IMR-90 (cell line): ENCODE results near the gene INPP5E. TPM values are rescaled to one million over a fixed set of nuclear protein-coding genes. Genes with fewer than 3 reads are reported as not detected.

Experiments used
- ATAC-seq: fragments of 200-7000 bp; cut with Tn5 transposase; 2 replicates; pipeline ENCODE4 v1.9.1; 2020; ENCODE audit warnings: low read depth, mild to moderate bottlenecking, moderate library complexity
- BruUV-seq: library from RNA; stranded (reverse); fragments of 400-500 nt; replicated peaks from 2 replicates; lab custom pipeline; 2021; lab: Mats Ljungman, UMichigan
- CTCF ChIA-PET: fragments of 300-600 bp; formaldehyde crosslinking; extraction: SDS; loops from one replicate; lab custom pipeline; 2021; ENCODE audit warnings: antibody characterized with exemption; lab: Yijun Ruan, JAX
- POLR2A ChIA-PET: fragments of 300-600 bp; sonication (Branson Sonifier 250); formaldehyde crosslinking; loops from one replicate; lab custom pipeline; 2022; ENCODE audit warnings: antibody characterized with exemption; ENCODE audit not compliant: unreplicated experiment; lab: Charles Lee
- DNase-seq: peaks from one replicate; pipeline ENCODE4 v3.0.0; 2013
- H2AFZ ChIP-seq: replicated peaks from 2 replicates; pipeline ENCODE3; 2013; ENCODE audit warnings: low read length, mild to moderate bottlenecking; ENCODE audit not compliant: poor library complexity
- H2AK5ac ChIP-seq: 2 replicates; pipeline ENCODE4 v1.6.1; 2013; ENCODE audit warnings: low read depth, low read length, inconsistent platforms
- H2AK9ac ChIP-seq: replicated peaks from 2 replicates; pipeline ENCODE3; 2013; ENCODE audit warnings: mild to moderate bottlenecking, low read depth, low read length, moderate library complexity; ENCODE audit not compliant: poor library complexity
- H2BK120ac ChIP-seq: 2 replicates; pipeline ENCODE4 v1.6.1; 2013; ENCODE audit warnings: low read depth, low read length, inconsistent platforms
- H2BK15ac ChIP-seq: 3 replicates; pipeline ENCODE4 v1.6.1; 2013; ENCODE audit warnings: low read depth, low read length, inconsistent platforms
- H2BK20ac ChIP-seq: 2 replicates; pipeline ENCODE4 v1.6.1; 2013; ENCODE audit warnings: low read depth, mild to moderate bottlenecking, inconsistent platforms, low read length, moderate library complexity
- H2BK5ac ChIP-seq: 2 replicates; pipeline ENCODE4 v1.6.1; 2013; ENCODE audit warnings: mild to moderate bottlenecking, low read depth, low read length, inconsistent platforms; ENCODE audit not compliant: poor library complexity, severe bottlenecking
- H3K14ac ChIP-seq: replicated peaks from 2 replicates; pipeline ENCODE4 v1.6.1; 2013; ENCODE audit warnings: low read depth, low read length, inconsistent platforms
- H3K18ac ChIP-seq: 2 replicates; pipeline ENCODE4 v1.6.1; 2013; ENCODE audit warnings: low read depth, low read length, control low read depth
- H3K23ac ChIP-seq: 2 replicates; pipeline ENCODE4 v1.6.1; 2013; ENCODE audit warnings: low read depth, low read length, inconsistent platforms
- H3K27ac ChIP-seq: 2 replicates; pipeline ENCODE4 v1.5.1; 2013; ENCODE audit warnings: mild to moderate bottlenecking, control low read depth, low read length; ENCODE audit not compliant: insufficient read depth
- H3K27me3 ChIP-seq: 2 replicates; pipeline ENCODE4 v1.6.1; 2013; ENCODE audit warnings: low read length; ENCODE audit not compliant: control insufficient read depth, insufficient read depth
- H3K36me3 ChIP-seq: 2 replicates; pipeline ENCODE4 v1.6.1; 2013; ENCODE audit warnings: low read length, mixed read lengths; ENCODE audit not compliant: control insufficient read depth, insufficient read depth
- H3K4ac ChIP-seq: 2 replicates; pipeline ENCODE4 v1.6.1; 2013; ENCODE audit warnings: low read depth, low read length, inconsistent platforms
- H3K4me1 ChIP-seq: 2 replicates; pipeline ENCODE4 v1.6.1; 2013; ENCODE audit warnings: low read length, mixed read lengths; ENCODE audit not compliant: control insufficient read depth, insufficient read depth
- H3K4me2 ChIP-seq: 2 replicates; pipeline ENCODE4 v1.6.1; 2013; ENCODE audit warnings: low read depth, mild to moderate bottlenecking, control low read depth, low read length, moderate library complexity
- H3K4me3 ChIP-seq: 2 replicates; pipeline ENCODE4 v1.5.1; 2013; ENCODE audit warnings: low read depth, mild to moderate bottlenecking, control low read depth, low read length, moderate library complexity; ENCODE audit not compliant: insufficient read depth
- H3K56ac ChIP-seq: 2 replicates; pipeline ENCODE4 v1.6.1; 2013; ENCODE audit warnings: low read length, inconsistent platforms; ENCODE audit not compliant: insufficient read depth; ENCODE audit errors: extremely low read depth
- H3K79me1 ChIP-seq, 2 experiments: 2 replicates each; pipeline ENCODE4 v1.6.1; 2013; ENCODE audit warnings: low read length in 2 of 2, inconsistent platforms in 1 of 2, low read depth in 1 of 2
- H3K9ac ChIP-seq: 2 replicates; pipeline ENCODE4 v1.6.1; 2013; ENCODE audit warnings: low read depth, low read length, control low read depth
- H3K9me1 ChIP-seq: 2 replicates; pipeline ENCODE4 v1.6.1; 2013; ENCODE audit warnings: low read length, inconsistent platforms; ENCODE audit not compliant: insufficient read depth
- H3K9me3 ChIP-seq: 2 replicates; pipeline ENCODE4 v1.6.1; 2013; ENCODE audit warnings: low read length; ENCODE audit not compliant: control insufficient read depth, insufficient read depth
- H4K20me1 ChIP-seq: 2 replicates; pipeline ENCODE4 v1.6.1; 2013; ENCODE audit warnings: low read length, inconsistent platforms; ENCODE audit not compliant: insufficient read depth
- H4K5ac ChIP-seq: 2 replicates; pipeline ENCODE4 v1.6.1; 2013; ENCODE audit warnings: mild to moderate bottlenecking, low read depth, low read length, control low read depth
- H4K8ac ChIP-seq, 2 experiments: 2 replicates each; pipeline ENCODE4 v1.6.1; 2013; ENCODE audit warnings: low read depth in 2 of 2, low read length in 2 of 2, control low read depth in 1 of 2, inconsistent platforms in 1 of 2
- H4K91ac ChIP-seq: 2 replicates; pipeline ENCODE4 v1.6.1; 2013; ENCODE audit warnings: low read depth, low read length, inconsistent platforms; ENCODE audit not compliant: insufficient read depth
- CEBPB ChIP-seq: IDR thresholded peaks from 2 replicates; pipeline ENCODE4 v1.6.1; 2012; ENCODE audit warnings: low read depth, low read length, improper control_type of control experiment
- CHD1 ChIP-seq: IDR thresholded peaks from 2 replicates; pipeline ENCODE4 v1.6.1; 2012; ENCODE audit warnings: low read depth, low read length, improper control_type of control experiment
- CTCF ChIP-seq: conservative IDR thresholded peaks from 2 replicates; pipeline ENCODE4 v1.5.1; 2012; ENCODE audit warnings: mild to moderate bottlenecking, low read depth, low read length, improper control_type of control experiment
- ELK1 ChIP-seq: fragments of 150-350 bp; IDR thresholded peaks from 2 replicates; pipeline ENCODE4 v1.6.1; 2016; ENCODE audit warnings: low read depth, mild to moderate bottlenecking, low read length, moderate library complexity, borderline replicate concordance
- FOS ChIP-seq: fragments of 150-350 bp; IDR thresholded peaks from 2 replicates; pipeline ENCODE4 v1.6.1; 2016; ENCODE audit warnings: low read depth, low read length
- MAFK ChIP-seq: IDR thresholded peaks from 2 replicates; pipeline ENCODE4 v1.6.1; 2012; ENCODE audit warnings: low read depth, low read length, improper control_type of control experiment
- MAZ ChIP-seq: IDR thresholded peaks from 2 replicates; pipeline ENCODE4 v1.6.1; 2012; ENCODE audit warnings: low read depth, mild to moderate bottlenecking, low read length, improper control_type of control experiment, moderate library complexity, borderline replicate concordance
- MXI1 ChIP-seq: IDR thresholded peaks from 2 replicates; pipeline ENCODE4 v1.6.1; 2012; ENCODE audit warnings: low read depth, mild to moderate bottlenecking, low read length, moderate library complexity, borderline replicate concordance
- POLR2A ChIP-seq: IDR thresholded peaks from 2 replicates; pipeline ENCODE4 v1.6.1; 2012; ENCODE audit warnings: mild to moderate bottlenecking, low read depth, low read length
- RCOR1 ChIP-seq: IDR thresholded peaks from 2 replicates; pipeline ENCODE4 v1.6.1; 2012; ENCODE audit warnings: mild to moderate bottlenecking, low read length, improper control_type of control experiment; ENCODE audit not compliant: insufficient replicate concordance
- RFX5 ChIP-seq: IDR thresholded peaks from 2 replicates; pipeline ENCODE4 v1.8.0; 2012; ENCODE audit warnings: low read depth, mild to moderate bottlenecking, low read length, moderate library complexity
- SMC3 ChIP-seq: fragments of 150-350 bp; IDR thresholded peaks from 2 replicates; pipeline ENCODE4 v1.6.1; 2016; ENCODE audit warnings: low read depth, mild to moderate bottlenecking, antibody characterized with exemption, low read length, moderate library complexity
- USF2 ChIP-seq: fragments of 150-350 bp; IDR thresholded peaks from 2 replicates; pipeline ENCODE4 v1.6.1; 2017; ENCODE audit warnings: mild to moderate bottlenecking, antibody characterized with exemption, low read length, low read depth
- WGBS, 2 experiments: methylation state at CpG; one replicate each; pipeline versions ENCODE4 v1.1.5 to v1.1.7; 2013; ENCODE audit warnings: missing lambda C conversion rate in 2 of 2; ENCODE audit not compliant: insufficient read length in 1 of 2; ENCODE audit errors: extremely low coverage in 2 of 2; 5-methylcytosine and 5-hydroxymethylcytosine counted together
- dilution Hi-C: fragments of 300-500 bp; cut with HindIII; formaldehyde crosslinking; loops from one replicate; pipeline ENCODE4 v1.14.3; 2018; ENCODE audit warnings: low sequenced_read_pairs; ENCODE audit not compliant: unreplicated experiment
- in situ Hi-C: fragments of 300-500 bp; cut with MboI; formaldehyde crosslinking; loops from 3 replicates; pipeline ENCODE4 v1.14.3; 2019; ENCODE audit warnings: low sequenced_read_pairs, inconsistent platforms, mixed read lengths
- intact Hi-C: fragments of 100-400 bp; cut with micrococcal nuclease; formaldehyde crosslinking; loops from 2 replicates; pipeline ENCODE4 v1.10.0; 2022
- polyA plus RNA-seq, 3 experiments: library from polyadenylated mRNA; depleted of rRNA; stranded (reverse); fragments of >200 nt; gene quantifications; 2 replicates each; pipeline ENCODE4 v1.2.3, GENCODE V29; 2012; ENCODE audit warnings: low replicate concordance in 1 of 3
- total RNA-seq: library from RNA; depleted of rRNA; stranded (reverse); fragments of >200 nt; gene quantifications from 2 replicates; pipeline ENCODE4 v1.2.3, GENCODE V29; 2012

INPP5E gene
- total and polyA plus RNA-seq, 2 of the 4 experiments (the other 2 are of a cell fraction): 1.6 to 9.4 TPM

- H2AK5ac ChIP-seq: no peak overlapping the region
- TF ChIP-seq ELK1 (no peak), CHD1 (no peak), SMC3 (no peak), MXI1 (no peak), CEBPB (no peak), USF2 (no peak), MAZ (no peak), FOS (no peak), MAFK (no peak), CTCF (no peak), POLR2A (no peak), RFX5 (no peak), RCOR1 (no peak)
- H3K4me2 ChIP-seq: no peak overlapping the region
- no peak overlapping the region for H3K14ac ChIP-seq
- no peak overlapping the region for H3K9ac ChIP-seq
- no peak overlapping the region for H4K91ac ChIP-seq
- H3K27ac ChIP-seq: no peak overlapping the region
- no peak overlapping the region for H2AFZ ChIP-seq
- H3K4ac ChIP-seq: no peak overlapping the region
- no peaks in the 10 kb centered on the region; a peak in 1 of 4 replicates for H3K79me1 ChIP-seq
- no TSS peak for BruUV-seq
- H2BK5ac ChIP-seq: no peak overlapping the region
- H2BK120ac ChIP-seq: no peak overlapping the region
- WGBS, 2 experiments: no CpG with 5 or more reads among the region's 20 CpGs
- peaks cover 72% of the 10 kb centered on the region for H3K36me3 ChIP-seq
- H3K4me3 ChIP-seq: no peak overlapping the region
- H3K23ac ChIP-seq: no peak overlapping the region
- ChIA-PET POLR2A (no interaction called here), CTCF (no interaction called here)
- no peak overlapping the region for H2BK20ac ChIP-seq
- H3K18ac ChIP-seq: no peak overlapping the region
- no peak overlapping the region for H2AK9ac ChIP-seq
- no peak overlapping the region for H4K8ac ChIP-seq
- H3K9me3 ChIP-seq: no peaks in the 10 kb centered on the region
- no peak overlapping the region for H4K5ac ChIP-seq
- intact Hi-C loops (no loop called here), dilution Hi-C loops (no loop called here), in situ Hi-C loops (no loop called here)
- no peaks in the 10 kb centered on the region for H3K4me1 ChIP-seq
- no peaks in the 10 kb centered on the region for H3K9me1 ChIP-seq
- H2BK15ac ChIP-seq: no peak overlapping the region
- H3K27me3 ChIP-seq: no peaks in the 10 kb centered on the region
- no peak overlapping the region for H3K56ac ChIP-seq
- no peaks in the 10 kb centered on the region for H4K20me1 ChIP-seq
- ATAC-seq (no peak), DNase-seq (no peak)
These were observed 56.2 kb downstream of the INPP5E start for GRCh38 chr9:136383436-136383835.
